Head of caudate nucleus (tissue), 42 donors: ENCODE results near the gene COPRS.

Source experiments
- DNase-seq, 42 donors: peaks; one replicate each; pipeline versions ENCODE4 v3.0.0 to v3.0.0-alpha.2; 2020 to 2021; ENCODE audit warnings: mixed read lengths in 7 of 42
- intact Hi-C: fragments of 100-400 bp; cut with DNase I; formaldehyde crosslinking; loops from one replicate; pipeline ENCODE4 v1.15.0; 2022

The COPRS gene

GRCh38 chr17:31858642-31859486 is at the start of gene COPRS:
Gene COPRS, minus strand, starts transcription at chr17:31859244. Its CDS starts 45 bp downstream, at chr17:31859199.
- DNase-seq, result peak; percentile 73 to 96 (median 90)
- intact Hi-C loops, result no loop called here

GRCh38 chr17:31908386-31908785 is 49.3 kb upstream of the COPRS start:
- DNase-seq, result peak in 14 of 42 donors; percentile 8 to 62 (median 28)
- intact Hi-C loops, result no loop called here

GRCh38 chr17:31907342-31907962 is 48.4 kb upstream of the COPRS start:
- peak in 2 of 42 donors; percentile 20 to 49 for DNase-seq
- intact Hi-C loops, result no loop called here

- intact Hi-C loops, result no loop called here
- DNase-seq, result no peak
These were observed 44.4 kb upstream of the COPRS start for GRCh38 chr17:31903401-31903800.

- no peak for DNase-seq
- intact Hi-C loops, result no loop called here
These were observed 43.6 kb upstream of the COPRS start for GRCh38 chr17:31902693-31903092.

GRCh38 chr17:31900877-31901276 is 41.8 kb upstream of the COPRS start:
- intact Hi-C loops, result no loop called here
- DNase-seq, result no peak

- intact Hi-C loops, result no loop called here
- DNase-seq, result peak in 8 of 42 donors; percentile 7 to 39 (median 14)
These were observed 29.1 kb upstream of the COPRS start for GRCh38 chr17:31888124-31888523.

GRCh38 chr17:31882571-31882970 is 23.5 kb upstream of the COPRS start:
- DNase-seq, result peak in 1 of 42 donors; percentile 28
- intact Hi-C loops, result no loop called here

GRCh38 chr17:31880311-31880710 is 21.3 kb upstream of the COPRS start:
- intact Hi-C loops, result no loop called here
- peak in 1 of 42 donors; percentile 7 for DNase-seq

GRCh38 chr17:31878703-31879073 is 19.6 kb upstream of the COPRS start:
- no peak for DNase-seq
- intact Hi-C loops, result no loop called here

- peak in 1 of 42 donors; percentile 16 for DNase-seq
- intact Hi-C loops, result no loop called here
These were observed 19.1 kb upstream of the COPRS start for GRCh38 chr17:31877911-31878702.

GRCh38 chr17:31877341-31877740 is 18.3 kb upstream of the COPRS start:
- intact Hi-C loops, result no loop called here
- peak in 1 of 42 donors; percentile 3 for DNase-seq

GRCh38 chr17:31875081-31875480 is 16.0 kb upstream of the COPRS start:
- intact Hi-C loops, result no loop called here
- peak in 1 of 42 donors; percentile 9 for DNase-seq

GRCh38 chr17:31869797-31870568 is 10.9 kb upstream of the COPRS start:
- no peak for DNase-seq
- intact Hi-C loops, result no loop called here

GRCh38 chr17:31869031-31869430 is 10.0 kb upstream of the COPRS start:
- intact Hi-C loops, result no loop called here
- no peak for DNase-seq

- intact Hi-C loops, result no loop called here
- DNase-seq, result no peak
These were observed 504 bp upstream of the COPRS start for GRCh38 chr17:31859487-31860008.

- intact Hi-C loops, result no loop called here
- peak in 2 of 42 donors; percentile 25 to 42 for DNase-seq
These were observed 963 bp downstream of the COPRS start for GRCh38 chr17:31857920-31858641.

- DNase-seq, result no peak
- intact Hi-C loops, result no loop called here
These were observed 2.3 kb downstream of the COPRS start for GRCh38 chr17:31856750-31857149.
